ENCODE data around the gene MRTFA. TPM values are rescaled to one million over a fixed set of nuclear protein-coding genes. Genes with fewer than 3 reads are reported as not detected.
"Not testable (repeated sequence)": the region's sequence is repeated elsewhere in the genome, so short reads cannot be mapped to it uniquely, and the experiment has no call there.

The MRTFA gene
- total RNA-seq, 1 experiment from 2014 or later, result 28.0 TPM

DNA sequence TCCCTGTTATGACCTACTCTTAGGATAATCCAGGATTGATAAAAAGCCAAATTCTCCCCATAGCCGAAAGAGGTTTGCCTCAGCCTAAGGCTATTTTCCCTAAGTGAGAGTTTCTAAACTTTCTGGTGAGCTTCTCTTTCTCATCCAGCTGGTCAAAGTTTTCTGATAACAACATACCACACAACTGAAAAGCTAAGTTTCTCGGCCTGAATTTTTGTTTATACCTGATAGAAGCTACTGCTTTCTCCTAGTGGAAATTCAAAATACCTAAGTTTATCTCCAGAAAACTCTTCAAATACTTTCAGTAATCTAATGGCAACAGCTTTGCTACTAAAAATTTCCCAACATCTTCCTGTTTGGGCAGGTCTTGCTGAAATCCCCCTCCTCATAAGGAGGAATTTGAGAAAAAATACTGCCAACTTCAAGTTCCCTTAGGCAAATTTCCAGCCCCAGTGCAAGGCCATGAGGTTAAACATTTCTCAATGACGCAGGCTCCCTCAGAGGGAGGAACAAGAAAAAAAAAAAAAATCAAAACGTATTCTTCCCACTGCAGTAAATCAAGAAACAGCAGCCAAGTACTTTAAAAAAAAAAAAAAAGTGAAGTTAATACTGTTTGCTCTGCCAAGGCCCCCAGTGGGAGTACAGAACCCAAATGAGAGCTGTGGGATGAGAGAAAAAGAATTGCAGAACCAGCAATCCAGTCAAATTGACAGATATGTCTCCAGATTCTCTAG lies 127.0 kb downstream of the MRTFA start:
- RAD21 ChIA-PET (ENCODE audit: low non-redundant PET in 1 of 2, low total read pairs in 2 of 2, uncharacterized antibody in 2 of 2, unreplicated experiment in 2 of 2), result no interaction called here

GRCh38 chr22:40508046-40508445 lies 128.5 kb downstream of the MRTFA start:
- H3K27ac ChIP-seq (ENCODE audit: low read depth, low read length); H3K27me3 ChIP-seq (ENCODE audit: insufficient read depth, low read length); DNase-seq (ENCODE audit: low read depth, low spot score); RAD21 ChIA-PET (ENCODE audit: low non-redundant PET in 1 of 2, low total read pairs in 2 of 2, uncharacterized antibody in 2 of 2, unreplicated experiment in 2 of 2); H3K9ac ChIP-seq (ENCODE audit: low read length); H3K36me3 ChIP-seq (ENCODE audit: control insufficient read depth in 1 of 2, insufficient read depth in 2 of 2, low read length in 2 of 2); H2AFZ ChIP-seq (ENCODE audit: low read depth, low read length, poor library complexity, severe bottlenecking); ATAC-seq; H3K4me3 ChIP-seq (replicated peaks in 1 of 2; ENCODE audit: low read depth in 1 of 2, low read length in 2 of 2); BruUV-seq (replicated peaks); H3K4me2 ChIP-seq (ENCODE audit: low read length); intact Hi-C loops (cut with micrococcal nuclease); H4K20me1 ChIP-seq (ENCODE audit: insufficient read depth); CTCF ChIA-PET; H3K9me2 ChIP-seq (ENCODE audit: insufficient read depth); H3K9me3 ChIP-seq (ENCODE audit: control insufficient read depth in 1 of 2, insufficient read depth in 1 of 2, low read depth in 1 of 2, low read length in 2 of 2); H3K79me2 ChIP-seq (ENCODE audit: insufficient read depth, low read length); H3K4me1 ChIP-seq (ENCODE audit: control insufficient read depth in 1 of 2, insufficient read depth in 2 of 2, low read length in 2 of 2); POLR2A ChIA-PET: not testable (repeated sequence)

More for the DNA sequence above, 127.0 kb downstream of the MRTFA start:
- Histone ChIP-seq H3K9ac (ENCODE audit: low read length) (no peak overlapping the region), H2AFZ (ENCODE audit: low read depth, low read length, poor library complexity, severe bottlenecking) (no peak overlapping the region), H4K20me1 (ENCODE audit: insufficient read depth) (no peaks in the 10 kb centered on the region), H3K4me3 (replicated peaks in 1 of 2; ENCODE audit: low read depth in 1 of 2, low read length in 2 of 2) (no peak overlapping the region), H3K9me2 (ENCODE audit: insufficient read depth) (no peaks in the 10 kb centered on the region), H3K9me3 (ENCODE audit: control insufficient read depth in 1 of 2, insufficient read depth in 1 of 2, low read depth in 1 of 2, low read length in 2 of 2) (no peaks in the 10 kb centered on the region), H3K4me1 (ENCODE audit: control insufficient read depth in 1 of 2, insufficient read depth in 2 of 2, low read length in 2 of 2) (no peaks in the 10 kb centered on the region), H3K4me2 (ENCODE audit: low read length) (no peak overlapping the region), H3K79me2 (ENCODE audit: insufficient read depth, low read length) (no peaks in the 10 kb centered on the region), H3K27ac (ENCODE audit: low read depth, low read length) (no peak overlapping the region), H3K27me3 (ENCODE audit: insufficient read depth, low read length) (no peaks in the 10 kb centered on the region), H3K36me3 (ENCODE audit: control insufficient read depth in 1 of 2, insufficient read depth in 2 of 2, low read length in 2 of 2) (no peaks in the 10 kb centered on the region)
- ChIA-PET CTCF (no interaction called here), POLR2A (no interaction called here)
- BruUV-seq (replicated peaks), result no TSS peak
- ATAC-seq, result no peak
- DNase-seq (ENCODE audit: low read depth, low spot score), result no peak
- TF ChIP-seq POLR2AphosphoS5 (IDR thresholded peaks at IDR 0.05; ENCODE audit: low read depth, low read length) (no peak), JUND (IDR thresholded peaks at IDR 0.05) (no peak), ZFX (IDR thresholded peaks at IDR 0.05) (no peak), EGR1 (IDR thresholded peaks at IDR 0.05; ENCODE audit: low read depth) (no peak), REST (IDR thresholded peaks at IDR 0.05; ENCODE audit: low read depth) (no peak), YY1 (IDR thresholded peaks at IDR 0.05; ENCODE audit: extremely low read depth, insufficient replicate concordance, low read depth, low read length) (no peak), SRF (IDR thresholded peaks at IDR 0.05; ENCODE audit: low read depth) (no peak), CBX3 (IDR thresholded peaks at IDR 0.05; ENCODE audit: low read depth) (no peak), ZNF274 (IDR thresholded peaks at IDR 0.05; ENCODE audit: low read depth, low read length) (no peak)
- intact Hi-C loops (cut with micrococcal nuclease), result no loop called here
